Stimulated activated CD4-positive, alpha-beta T cell treated with anti-CD3 and anti-CD28 coated beads, TNF-alpha, amount 100 ng/mL, for 48 hours (primary cell): ENCODE data around the gene GRIP1.

Source experiments
- DNase-seq, 3 donors: peaks; one replicate each; pipeline ENCODE4 v3.0.0-alpha.2; 2020; ENCODE audit warnings: low read depth in 3 of 3

Gene GRIP1

DNA sequence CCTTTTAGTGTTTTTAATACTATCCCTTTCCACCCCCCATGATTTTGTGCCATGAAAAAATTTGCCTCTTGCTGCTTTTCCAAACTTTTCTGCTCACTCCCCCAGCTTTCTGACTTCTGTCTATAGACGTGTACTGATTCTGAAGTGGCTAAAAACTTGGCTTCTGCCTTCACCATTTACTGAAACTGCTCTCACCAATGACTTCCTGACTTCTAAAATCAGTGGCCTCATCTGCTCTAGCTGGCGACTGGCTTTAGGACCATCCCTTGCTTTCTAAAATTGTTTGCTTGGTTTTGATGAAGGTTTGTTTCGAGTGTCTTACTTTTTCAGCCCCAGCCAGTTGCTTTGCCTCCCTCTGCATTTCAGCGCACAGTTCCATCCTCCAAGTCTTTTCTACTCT is 231.2 kb downstream of the GRIP1 start:
- DNase-seq = no peak

DNA sequence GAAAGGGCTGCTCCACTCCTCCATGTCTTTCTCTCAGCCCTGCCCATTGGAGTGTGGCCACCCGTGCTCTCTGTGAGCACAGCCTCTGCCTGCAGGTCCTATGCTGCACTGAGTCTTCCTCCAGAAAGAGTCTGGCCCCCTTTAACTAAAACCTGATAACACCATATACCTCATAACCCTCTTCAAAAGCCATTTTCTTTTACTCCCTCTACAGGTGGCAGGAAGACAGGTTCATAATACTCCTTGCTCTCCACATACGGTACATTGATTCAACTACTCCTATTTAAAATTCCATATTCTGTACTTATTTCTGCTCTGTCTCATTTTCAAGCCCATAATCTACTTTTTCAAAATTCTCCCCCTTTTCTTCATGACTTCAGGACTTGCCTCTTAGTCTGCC is 232.6 kb downstream of the GRIP1 start:
- no peak for DNase-seq

DNA sequence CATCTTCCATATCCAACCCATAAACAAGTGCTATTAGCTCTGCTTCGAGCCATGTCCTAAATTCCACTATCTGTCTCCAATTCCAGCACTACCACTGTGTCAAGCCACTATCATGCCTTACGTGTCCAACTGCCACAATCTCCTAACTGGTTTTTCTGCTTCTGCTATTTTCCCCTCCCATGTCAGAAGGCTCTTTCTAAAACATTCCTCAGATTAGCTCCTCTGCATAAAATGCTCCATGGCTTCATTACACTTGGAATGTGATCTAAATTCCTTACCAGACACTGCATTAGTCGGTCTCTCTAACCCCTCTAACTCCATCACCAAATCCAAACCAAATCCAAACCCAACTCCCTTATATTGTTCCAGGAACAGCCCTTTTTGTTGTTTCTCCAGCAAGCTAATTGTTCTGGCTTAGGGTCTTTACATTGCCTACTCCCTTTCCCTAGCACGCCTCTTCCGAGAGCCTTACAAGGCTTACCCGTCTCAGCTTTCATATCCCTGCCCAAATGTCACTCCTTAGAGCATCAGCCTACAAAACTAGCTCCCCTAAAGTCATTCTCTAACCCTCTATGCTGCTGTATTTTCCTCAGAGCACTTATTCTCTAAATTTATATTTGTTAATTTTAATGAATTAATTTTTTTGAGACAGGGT is 236.8 kb downstream of the GRIP1 start:
- no peak for DNase-seq

DNA sequence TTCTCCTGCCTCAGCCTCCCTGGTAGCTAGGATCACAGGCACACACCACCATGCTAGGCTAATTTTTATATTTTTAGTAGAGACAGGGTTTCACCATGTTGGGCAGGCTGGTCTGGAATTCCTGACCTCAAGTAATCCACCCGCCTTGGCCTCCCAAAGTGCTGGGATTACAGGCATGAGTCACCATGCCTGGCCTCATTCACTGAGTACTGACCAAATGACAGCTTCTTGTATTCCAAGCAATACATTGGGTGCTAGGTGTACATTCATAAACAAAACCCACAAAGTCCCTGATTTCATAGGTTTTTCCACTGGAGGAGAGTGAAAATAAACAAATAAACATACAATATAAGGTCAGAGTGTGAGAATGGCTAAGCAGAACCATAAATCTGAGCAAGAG is 240.3 kb downstream of the GRIP1 start:
- DNase-seq = no peak

DNA sequence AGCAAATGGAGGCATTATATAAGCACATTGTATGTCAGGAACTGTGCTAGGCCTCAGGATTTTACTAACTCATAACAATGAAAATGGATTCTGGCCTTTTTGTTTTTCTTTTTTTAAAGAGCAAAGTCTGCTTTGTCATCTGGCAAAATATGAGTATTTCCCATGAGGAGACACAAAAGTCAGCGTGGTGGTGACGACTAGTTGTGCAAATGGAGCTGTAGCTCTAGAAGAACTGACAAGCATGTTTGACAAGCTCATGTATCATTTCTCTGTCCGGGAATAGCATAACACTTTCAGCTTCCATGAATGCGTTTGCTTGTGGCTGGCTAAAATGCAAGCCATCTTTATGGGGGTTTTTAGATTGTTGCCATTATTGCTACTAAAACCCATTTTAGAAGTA is 248.8 kb downstream of the GRIP1 start:
- DNase-seq = no peak

DNA sequence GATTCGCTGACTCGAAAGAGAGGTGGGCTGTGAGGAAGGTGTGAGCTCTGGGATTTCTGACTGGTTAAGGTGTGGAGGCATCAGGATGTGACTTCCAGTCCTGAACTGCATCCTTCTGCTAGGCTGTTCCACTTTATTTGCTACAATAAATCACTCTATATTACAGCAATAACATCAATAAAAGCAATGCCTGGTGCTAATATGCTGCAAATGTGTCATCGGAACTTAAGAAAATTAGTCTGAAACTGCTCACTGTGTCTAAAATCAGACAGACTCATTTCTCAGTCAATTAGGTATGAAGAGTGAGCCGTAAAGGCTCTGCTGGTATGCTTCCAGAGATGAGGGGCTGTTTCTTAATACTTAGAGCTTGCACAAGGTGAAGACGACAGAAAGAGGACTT is 250.0 kb downstream of the GRIP1 start:
- no peak for DNase-seq

DNA sequence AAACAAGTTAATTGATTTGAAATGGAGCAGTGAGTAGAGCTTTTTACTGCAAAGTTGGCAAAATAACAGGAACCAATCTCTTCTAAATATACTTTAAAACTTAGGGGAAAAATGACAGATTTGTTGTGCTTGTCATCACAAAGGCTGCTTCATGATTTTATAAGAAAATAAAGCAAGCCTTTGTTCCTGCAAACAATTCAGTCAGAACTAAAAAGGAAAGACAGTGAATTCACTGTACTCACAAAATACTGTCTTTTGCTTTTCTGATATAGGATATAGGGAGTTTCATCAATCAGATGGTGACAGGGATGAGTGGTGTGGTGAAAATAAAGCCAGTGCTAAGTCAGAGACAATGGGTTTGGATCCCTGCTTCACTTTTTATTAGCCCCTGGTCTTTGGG is 250.6 kb downstream of the GRIP1 start:
- no peak for DNase-seq

DNA sequence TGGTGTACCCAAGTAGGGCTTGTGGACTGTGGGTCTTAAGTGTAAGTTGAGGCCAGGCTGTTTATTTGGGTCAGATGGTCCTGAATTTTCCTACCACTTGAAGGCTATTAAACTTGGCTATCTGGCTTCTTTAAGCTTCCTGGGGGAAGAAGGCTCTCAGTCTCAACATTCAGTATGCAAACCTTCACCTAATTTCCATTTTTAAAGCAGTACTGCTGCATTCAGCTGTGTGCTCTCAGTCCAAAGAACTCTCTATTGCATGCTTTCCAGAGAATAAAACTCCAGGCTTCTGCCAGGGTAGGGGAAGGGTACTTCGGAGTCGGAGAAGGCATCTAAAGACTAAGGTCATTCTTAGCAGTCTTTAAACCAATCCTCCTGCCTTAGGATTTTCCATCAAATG is 252.2 kb downstream of the GRIP1 start:
- DNase-seq = no peak

DNA sequence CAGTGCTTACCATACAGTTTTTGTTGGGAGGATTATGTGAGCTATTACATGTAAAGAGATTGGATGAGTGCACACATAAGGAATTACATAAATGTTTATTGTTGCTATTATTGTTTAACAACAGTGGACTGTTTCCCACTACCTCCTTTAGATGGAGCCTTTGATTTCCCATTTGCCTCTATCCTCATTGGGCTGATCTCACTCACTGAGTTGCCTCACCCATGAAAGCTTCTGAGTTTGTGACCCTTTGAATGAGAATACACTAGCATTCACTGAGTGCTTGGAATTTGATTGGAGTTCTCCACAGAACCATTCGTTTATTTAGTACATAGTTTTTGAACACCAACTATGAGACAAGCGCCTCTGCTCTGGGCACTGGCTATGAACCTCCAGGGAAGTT is 255.6 kb downstream of the GRIP1 start:
- no peak for DNase-seq

DNA sequence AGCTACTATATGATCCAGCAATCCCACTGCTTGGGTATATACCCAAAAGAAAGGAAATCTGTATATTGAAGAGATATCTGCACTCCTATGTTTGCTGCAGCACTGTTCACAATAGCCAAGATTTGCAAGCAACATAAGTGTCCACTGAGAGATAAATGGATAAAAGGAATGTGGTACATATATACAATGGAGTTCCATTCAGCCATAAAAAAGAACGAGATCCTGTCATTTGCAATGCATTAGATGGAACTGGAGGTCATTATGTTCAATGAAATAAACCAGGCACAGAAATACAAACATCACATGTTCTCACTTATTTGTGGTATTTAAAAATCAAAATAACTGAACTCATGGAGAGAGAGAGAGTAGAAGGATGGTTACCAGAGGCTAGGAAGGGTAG is 260.0 kb downstream of the GRIP1 start:
- no peak for DNase-seq

DNA sequence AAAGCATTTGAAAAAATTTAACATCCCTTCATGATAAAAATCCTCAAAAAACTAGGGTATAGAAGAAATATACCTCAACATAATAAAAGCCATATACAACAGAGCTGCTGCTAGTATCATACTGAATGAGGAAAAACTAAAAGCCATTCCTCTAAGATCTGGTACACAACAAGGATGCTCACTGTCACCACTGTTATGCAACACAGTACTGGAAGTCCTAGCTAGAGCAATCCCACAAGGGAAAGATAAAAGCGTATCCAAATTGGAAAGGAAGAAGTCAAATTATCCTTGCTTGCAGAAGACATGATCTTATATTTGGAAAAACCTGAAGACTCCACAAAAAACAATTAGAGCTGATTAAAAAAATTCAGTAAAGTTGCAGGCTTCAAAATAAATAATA is 261.7 kb downstream of the GRIP1 start:
- DNase-seq = no peak

DNA sequence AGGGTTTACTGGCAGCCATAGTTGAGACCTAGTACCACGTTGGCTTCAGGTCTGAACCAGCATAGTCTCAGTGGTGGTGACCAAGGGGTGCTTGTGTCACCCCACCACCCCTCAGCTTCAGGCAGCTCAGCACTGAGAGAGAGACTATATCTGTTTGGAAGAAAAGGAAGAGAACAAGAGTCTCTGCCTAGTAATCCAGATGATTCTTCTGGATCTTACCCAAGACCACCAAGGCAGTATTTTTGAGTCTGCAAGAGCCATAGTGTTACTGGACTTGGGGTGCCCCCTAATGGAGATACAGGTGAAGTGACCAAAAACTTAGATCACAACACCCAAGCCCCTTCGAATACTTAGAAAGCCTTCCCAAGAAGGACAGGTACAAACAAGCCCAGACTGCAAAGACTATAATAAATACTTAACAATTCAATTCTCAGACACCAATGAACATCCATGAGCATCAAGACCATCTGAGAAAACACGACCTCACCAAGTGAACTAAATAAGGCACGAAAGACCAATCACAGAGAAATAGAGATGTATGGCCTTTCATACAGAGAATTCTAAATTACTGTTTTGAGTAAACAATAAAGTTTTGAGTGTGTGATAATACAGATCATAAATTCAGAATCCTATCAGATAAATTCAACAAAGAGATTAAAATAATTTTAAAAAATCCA is 269.5 kb downstream of the GRIP1 start:
- peak in 2 of 3 donors; percentile 1 to 3 for DNase-seq

DNA sequence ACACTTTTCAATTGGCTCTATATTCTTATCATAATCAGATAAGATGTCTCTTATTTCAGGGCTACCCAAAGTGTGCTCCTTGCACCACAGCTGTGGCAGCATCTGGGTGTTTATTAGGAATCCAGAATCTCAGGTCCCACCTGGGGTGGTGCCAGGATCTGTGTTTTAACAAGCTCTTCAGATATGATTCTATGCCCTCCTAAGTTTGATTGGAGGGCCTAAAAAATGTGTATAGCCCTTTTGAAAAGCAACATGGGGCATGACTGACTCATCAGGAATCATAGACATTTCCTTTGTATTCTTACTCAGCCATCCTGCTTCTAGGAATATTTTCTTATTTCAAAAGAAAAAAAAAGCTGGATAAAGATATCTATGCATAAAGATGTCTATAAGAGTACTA is 273.5 kb downstream of the GRIP1 start:
- no peak for DNase-seq

DNA sequence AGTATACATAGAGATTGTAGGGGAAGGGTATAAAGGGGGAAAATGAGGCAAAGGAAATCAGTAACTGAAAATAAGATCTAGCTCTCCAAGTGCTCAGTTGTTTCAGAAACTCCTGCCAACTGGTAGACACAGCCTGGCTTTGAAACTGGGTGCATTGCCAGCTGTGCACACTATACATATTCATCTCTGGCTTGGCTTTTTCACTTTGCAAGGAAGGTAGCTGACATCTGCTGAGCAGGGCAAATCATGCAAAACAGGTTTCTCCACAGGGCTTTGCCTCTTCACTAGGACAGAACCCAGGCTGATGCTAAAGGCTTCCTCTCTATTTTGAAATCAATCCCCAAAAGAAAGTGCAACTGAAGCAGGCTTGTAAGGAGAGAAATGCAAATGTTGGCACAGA is 275.1 kb downstream of the GRIP1 start:
- no peak for DNase-seq

DNA sequence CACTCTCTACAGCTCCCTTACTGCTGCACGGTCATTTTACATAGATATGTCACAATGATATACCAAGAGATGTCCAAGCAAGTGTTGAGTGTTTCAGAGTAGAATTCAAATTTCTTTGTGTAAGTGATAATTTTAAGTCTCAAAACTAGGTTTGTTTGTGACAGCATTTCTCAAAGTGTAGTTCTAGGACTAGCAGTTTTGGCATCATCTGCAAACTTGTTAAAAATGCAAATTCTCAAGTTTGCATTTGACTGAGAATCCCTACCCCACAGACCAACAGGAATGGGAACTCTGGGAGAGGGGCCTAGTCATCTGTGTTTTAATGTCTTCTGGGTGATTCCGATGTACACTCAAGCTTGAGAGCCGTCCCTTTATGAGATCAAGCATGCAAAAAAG is 279.0 kb downstream of the GRIP1 start:
- no peak for DNase-seq

DNA sequence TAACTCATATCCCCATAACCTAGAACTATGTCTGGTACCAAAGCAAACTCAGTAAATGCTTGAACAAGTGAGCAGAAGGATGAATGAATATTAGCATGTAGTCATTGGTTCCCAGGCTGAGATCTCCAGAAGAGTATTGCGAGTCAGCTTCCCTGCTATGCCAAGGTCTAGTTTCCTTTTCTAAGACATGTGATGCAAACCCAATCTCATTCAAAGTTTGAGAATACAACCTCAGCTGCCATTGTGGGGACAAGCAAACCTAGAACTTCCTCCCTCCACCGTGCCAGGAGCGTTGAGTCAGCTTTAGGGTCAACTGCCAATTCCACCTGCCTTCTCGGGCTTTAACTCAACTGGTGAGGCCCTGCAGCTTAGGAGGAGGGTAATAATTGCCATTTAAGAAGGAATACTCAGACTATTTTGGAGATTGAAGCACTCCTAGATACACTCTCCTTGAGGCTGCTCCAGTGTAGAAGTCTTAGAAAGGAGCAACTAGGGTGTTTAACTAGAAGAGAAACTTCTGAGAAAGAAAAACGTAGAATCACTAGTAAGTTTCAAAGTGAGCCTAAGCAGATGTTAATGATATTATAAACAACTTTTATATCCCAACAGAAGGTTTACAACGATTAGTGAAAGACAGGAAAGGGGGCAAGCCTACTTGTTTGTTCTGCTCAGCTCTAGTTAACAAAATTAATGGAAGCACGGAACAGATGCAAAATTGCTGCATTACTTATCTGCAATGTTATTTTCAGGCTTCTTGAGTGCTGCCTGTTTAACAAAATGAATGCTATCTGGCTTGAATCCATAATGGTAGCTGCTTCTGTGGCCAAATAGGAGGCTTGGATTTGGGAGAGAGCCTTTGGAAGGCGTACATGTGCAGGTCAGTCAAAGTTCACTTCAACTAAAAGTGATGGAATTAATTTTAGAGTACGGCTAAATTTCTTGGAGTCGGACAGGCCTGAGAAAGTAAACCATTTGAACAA is 279.7 kb downstream of the GRIP1 start:
- DNase-seq = no peak

DNA sequence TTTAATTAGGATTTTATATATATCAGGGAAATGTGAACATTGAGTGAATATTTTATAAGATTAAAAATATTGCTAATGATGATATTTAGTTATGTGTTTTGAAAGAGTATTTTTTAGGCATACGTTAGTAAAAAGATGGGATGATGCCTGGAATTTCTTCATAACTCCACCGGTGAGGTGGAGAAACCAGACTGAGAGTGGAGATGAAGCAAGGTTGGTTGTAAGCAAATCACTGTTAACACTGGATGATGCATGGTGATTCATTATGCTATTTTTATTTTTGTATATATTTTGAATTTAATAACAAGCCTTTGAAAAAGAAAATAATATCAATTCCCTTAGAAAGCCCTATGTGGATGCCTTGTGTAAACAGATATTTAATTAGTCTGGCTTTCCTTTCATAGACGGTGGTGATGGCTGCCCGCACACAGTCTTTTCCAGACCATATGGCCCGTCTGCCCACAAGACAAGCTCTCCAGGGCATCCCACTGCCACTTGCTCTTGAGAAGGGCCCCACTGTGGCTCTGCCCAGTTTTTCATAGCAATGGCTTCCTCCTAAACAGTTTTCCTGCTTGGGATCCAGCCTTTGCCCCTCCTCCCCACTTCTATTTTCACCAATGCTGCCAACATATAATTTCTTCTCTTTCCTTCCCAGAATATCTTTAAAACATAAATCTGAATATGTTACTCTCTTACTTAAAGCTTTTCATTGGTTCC is 281.1 kb downstream of the GRIP1 start:
- no peak for DNase-seq

DNA sequence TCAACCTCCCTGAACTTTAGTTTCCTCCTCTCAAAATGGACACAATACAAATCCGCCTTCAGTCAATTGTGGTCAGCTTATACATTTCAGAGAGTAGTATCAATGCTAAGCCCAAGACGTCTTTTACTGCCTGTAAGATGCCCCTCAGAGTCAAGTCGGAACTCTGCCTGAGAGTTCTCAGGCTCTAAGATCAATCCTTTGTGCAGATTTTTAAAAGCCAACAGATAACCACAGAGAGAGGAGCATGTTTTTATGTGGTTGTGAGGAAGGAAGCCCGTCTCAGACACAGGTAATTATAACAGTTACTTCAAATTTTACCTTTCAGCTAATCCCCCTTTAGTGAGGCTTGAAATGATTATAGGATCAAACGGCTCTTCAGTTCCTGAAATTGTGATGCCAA is 285.0 kb downstream of the GRIP1 start:
- DNase-seq = no peak

DNA sequence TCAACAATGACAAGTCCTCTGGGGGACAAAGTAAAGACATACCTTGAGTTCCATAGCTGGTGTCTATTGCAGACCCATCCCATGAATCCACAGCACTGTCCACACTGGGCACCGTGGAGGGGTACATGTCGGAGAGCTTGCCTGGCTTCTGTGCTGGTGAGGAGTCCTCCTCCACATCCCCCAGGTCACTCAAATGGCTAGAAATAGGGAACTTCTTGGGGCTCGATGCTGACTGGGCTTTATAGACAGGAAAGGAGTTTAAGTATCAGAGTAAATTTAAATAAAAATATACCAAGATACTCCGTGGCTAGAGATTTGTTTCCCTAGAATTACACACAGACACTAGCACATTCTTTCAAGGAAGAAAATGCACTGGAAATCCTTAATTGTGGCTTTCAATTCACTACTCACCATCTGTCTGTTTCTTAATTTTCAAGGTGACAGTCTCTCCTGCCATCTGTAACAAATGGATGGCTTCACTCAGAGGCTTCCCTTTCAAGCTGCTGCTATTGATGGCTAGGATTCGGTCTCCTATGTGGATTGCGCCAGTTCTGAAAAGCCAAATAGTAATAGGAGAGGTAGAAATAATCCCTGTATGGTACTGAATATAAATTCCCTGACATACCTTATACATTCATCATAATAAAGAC is 286.5 kb downstream of the GRIP1 start:
- DNase-seq = no peak

DNA sequence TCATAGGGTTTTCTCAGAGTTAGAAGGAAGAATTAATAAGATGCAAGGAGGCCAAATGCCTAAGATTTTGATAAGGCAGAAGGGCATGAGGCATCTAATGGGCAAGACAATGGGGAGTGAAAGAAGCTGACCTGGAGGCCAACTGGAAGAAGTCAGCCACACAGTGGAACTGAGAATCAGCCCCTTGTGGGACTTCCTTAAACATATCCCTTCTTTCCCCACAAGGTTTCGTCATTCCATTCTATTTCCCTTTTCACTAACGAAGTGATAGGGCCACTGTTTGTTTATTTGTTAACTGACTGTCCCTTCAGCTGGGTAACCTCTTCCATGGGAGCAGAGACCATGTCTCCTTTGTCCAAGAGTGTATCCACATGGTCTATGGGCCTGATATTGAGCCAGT is 290.4 kb downstream of the GRIP1 start:
- DNase-seq = no peak

DNA sequence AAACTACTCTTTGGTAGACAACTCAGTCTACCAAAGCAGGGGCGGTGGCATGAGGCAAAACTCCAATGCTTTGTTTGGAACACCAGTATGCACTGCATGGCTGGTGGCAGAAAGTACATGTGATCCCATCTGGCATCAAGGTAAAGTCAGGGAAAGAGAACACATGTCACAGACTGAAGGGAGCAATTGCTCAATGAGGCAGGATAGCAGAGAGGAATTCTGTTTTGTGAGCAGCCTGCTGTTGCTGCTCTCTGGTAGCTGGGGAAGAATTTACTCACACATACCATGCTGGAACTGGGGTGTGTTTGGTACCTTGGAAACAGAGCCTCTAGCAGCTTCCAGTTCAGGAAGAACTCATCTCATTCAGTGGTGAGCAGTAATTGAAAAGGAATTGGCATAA is 291.8 kb downstream of the GRIP1 start:
- DNase-seq = no peak
